Lower leg skin (tissue), 3 donors: ENCODE results near the gene HIP1R.

ENCODE experiments used
- POLR2A ChIP-seq, 2 donors: fragments of 450-650 bp; IDR thresholded peaks; one replicate each; pipeline ENCODE4 v1.6.1; 2016 to 2017; ENCODE audit warnings: antibody characterized with exemption in 2 of 2, mild to moderate bottlenecking in 1 of 2, moderate library complexity in 1 of 2
- TF ChIP-seq, protein P1 (sequence below), 3 donors: fragments of 450-650 bp; IDR thresholded peaks; one replicate each; pipeline ENCODE4 v1.5.1; 2016; ENCODE audit warnings: antibody characterized with exemption in 3 of 3, mild to moderate bottlenecking in 3 of 3, moderate library complexity in 2 of 3

DNA sequence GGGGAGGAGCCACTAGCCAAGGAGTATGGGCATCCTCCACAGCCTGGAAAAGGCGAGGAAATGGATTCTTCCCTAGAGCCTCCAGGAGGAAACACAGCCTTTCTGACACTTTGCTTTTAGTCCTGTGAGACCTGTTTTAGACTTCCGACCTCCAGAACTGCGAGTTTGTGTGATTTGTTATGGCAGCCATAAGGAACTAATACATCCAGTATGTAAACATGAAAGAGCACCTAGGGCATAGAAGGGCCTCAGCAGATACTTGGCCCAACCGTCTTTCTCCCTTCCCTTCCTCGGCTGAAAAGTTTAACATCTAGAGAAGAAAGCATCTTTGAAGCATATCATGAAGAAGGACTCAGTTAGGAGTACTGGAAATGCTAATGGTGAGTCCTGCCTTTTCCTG lies 3.6 kb downstream of the HIP1R start:
- TF ChIP-seq, protein P1, sequence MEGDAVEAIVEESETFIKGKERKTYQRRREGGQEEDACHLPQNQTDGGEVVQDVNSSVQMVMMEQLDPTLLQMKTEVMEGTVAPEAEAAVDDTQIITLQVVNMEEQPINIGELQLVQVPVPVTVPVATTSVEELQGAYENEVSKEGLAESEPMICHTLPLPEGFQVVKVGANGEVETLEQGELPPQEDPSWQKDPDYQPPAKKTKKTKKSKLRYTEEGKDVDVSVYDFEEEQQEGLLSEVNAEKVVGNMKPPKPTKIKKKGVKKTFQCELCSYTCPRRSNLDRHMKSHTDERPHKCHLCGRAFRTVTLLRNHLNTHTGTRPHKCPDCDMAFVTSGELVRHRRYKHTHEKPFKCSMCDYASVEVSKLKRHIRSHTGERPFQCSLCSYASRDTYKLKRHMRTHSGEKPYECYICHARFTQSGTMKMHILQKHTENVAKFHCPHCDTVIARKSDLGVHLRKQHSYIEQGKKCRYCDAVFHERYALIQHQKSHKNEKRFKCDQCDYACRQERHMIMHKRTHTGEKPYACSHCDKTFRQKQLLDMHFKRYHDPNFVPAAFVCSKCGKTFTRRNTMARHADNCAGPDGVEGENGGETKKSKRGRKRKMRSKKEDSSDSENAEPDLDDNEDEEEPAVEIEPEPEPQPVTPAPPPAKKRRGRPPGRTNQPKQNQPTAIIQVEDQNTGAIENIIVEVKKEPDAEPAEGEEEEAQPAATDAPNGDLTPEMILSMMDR (IDR thresholded peaks at IDR 0.05) = no peak
- no peak for TF ChIP-seq POLR2A (IDR thresholded peaks at IDR 0.05)
